SH-SY5Y (cell line): Measurements from ENCODE around the gene HPCAL1.

Experiments
- GATA2 ChIP-seq: IDR thresholded peaks from 2 replicates; pipeline ENCODE4 v1.6.1; 2011; ENCODE audit warnings: mild to moderate bottlenecking, low read depth, low read length
- GATA3 ChIP-seq: IDR thresholded peaks from 2 replicates; pipeline ENCODE4 v1.6.1; 2011; ENCODE audit warnings: low read depth, mild to moderate bottlenecking, low read length, moderate library complexity

DNA sequence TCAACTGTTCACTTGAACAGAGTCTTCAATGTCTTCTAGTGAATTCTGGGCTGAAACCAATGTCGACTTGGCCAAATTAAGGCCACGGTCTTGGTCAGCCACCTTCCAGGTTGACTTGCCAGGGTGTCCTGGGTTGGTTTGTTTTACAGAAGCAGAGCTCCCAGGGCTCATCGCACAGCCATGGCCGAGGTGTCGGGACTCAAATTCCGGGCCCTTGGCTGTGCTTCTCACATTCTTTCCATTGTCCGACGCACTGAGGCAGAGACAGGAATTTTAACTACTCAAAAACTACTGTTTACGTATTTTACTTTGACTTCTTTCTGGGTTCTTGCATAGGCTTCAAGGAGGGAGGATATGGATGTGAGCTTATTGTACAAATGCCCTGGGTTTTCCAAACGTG lies 51.7 kb downstream of the HPCAL1 start:
- TF ChIP-seq GATA2 (no peak), GATA3 (no peak)
